Gastroesophageal sphincter (tissue), 3 donors: ENCODE measurements around the gene EEFSEC.

Source experiments
- CTCF ChIP-seq, 4 experiments: fragments of 200-600 bp in 2 of 4; fragments of 450-650 bp in 2 of 4; sonication (generic) in 1 of 4; IDR thresholded peaks; one replicate each; pipeline ENCODE4 v1.5.1; 2017 to 2019; ENCODE audit warnings: antibody characterized with exemption in 4 of 4, mild to moderate bottlenecking in 2 of 4, moderate library complexity in 2 of 4
- POLR2A ChIP-seq, 2 donors: fragments of 450-650 bp; IDR thresholded peaks; one replicate each; pipeline ENCODE4 v1.6.1; 2017; ENCODE audit warnings: antibody characterized with exemption in 2 of 2, mild to moderate bottlenecking in 2 of 2, moderate library complexity in 1 of 2

- TF ChIP-seq CTCF (IDR thresholded peaks at IDR 0.05), result no peak
- no peak for TF ChIP-seq POLR2A (IDR thresholded peaks at IDR 0.05)
These were observed 30.1 kb upstream of the EEFSEC start for GRCh38 chr3:128123156-128123537.
